ENCODE measurements around the gene ZDHHC5. TPM values are rescaled to one million over a fixed set of nuclear protein-coding genes. Genes with fewer than 3 reads are reported as not detected.

The ZDHHC5 gene
- total RNA-seq, 3 donors from 2014 or later: 75.5 to 83.0 (median 81.6) TPM

- H3K36me3 ChIP-seq (ENCODE audit: low read depth): no peaks in the 10 kb centered on the region
- intact Hi-C loops (cut with DNase I, micrococcal nuclease): no loop called here
- no peak for ATAC-seq
Observed at GRCh38 chr11:57728829-57729228, 60.9 kb downstream of the ZDHHC5 start.

GRCh38 chr11:57729479-57729878 is 61.6 kb downstream of the ZDHHC5 start:
- Histone ChIP-seq H3K36me3 (ENCODE audit: low read depth) (no peaks in the 10 kb centered on the region), H3K4me3 (no peak overlapping the region), H3K9me3 (no peaks in the 10 kb centered on the region)

More at GRCh38 chr11:57728829-57729228, 60.9 kb downstream of the ZDHHC5 start:
- Histone ChIP-seq H3K4me3 (no peak overlapping the region), H3K4me1 (ENCODE audit: low read depth) (no peaks in the 10 kb centered on the region), H3K9me3 (no peaks in the 10 kb centered on the region)
- DNase-seq: no peak
- no peak for TF ChIP-seq CTCF (IDR thresholded peaks at IDR 0.05)

GRCh38 chr11:57732661-57733060 is 64.7 kb downstream of the ZDHHC5 start:
- intact Hi-C loops (cut with DNase I, micrococcal nuclease): no loop called here
- no peak for DNase-seq
- no peaks in the 10 kb centered on the region for H3K9me3 ChIP-seq
- no peaks in the 10 kb centered on the region for H3K36me3 ChIP-seq (ENCODE audit: low read depth)
- TF ChIP-seq CTCF (IDR thresholded peaks at IDR 0.05): no peak
- peak; percentile 60 for ATAC-seq
- peaks cover 11% of the 10 kb centered on the region for H3K4me1 ChIP-seq (ENCODE audit: low read depth)
- H3K4me3 ChIP-seq: no peak overlapping the region

More at GRCh38 chr11:57729479-57729878, 61.6 kb downstream of the ZDHHC5 start:
- ATAC-seq: no peak
- intact Hi-C loops (cut with DNase I, micrococcal nuclease): no loop called here
- no peaks in the 10 kb centered on the region for H3K4me1 ChIP-seq (ENCODE audit: low read depth)
- DNase-seq: no peak
- TF ChIP-seq CTCF (IDR thresholded peaks at IDR 0.05): no peak

GRCh38 chr11:57735619-57736298 is 67.8 kb downstream of the ZDHHC5 start:
- intact Hi-C loops (cut with DNase I, micrococcal nuclease): no loop called here
- peak; percentile 91 for ATAC-seq
- Histone ChIP-seq H3K4me3 (no peak overlapping the region), H3K36me3 (ENCODE audit: low read depth) (no peaks in the 10 kb centered on the region), H3K4me1 (ENCODE audit: low read depth) (peaks cover 12% of the 10 kb centered on the region), H3K9me3 (no peaks in the 10 kb centered on the region)
- no peak for TF ChIP-seq CTCF (IDR thresholded peaks at IDR 0.05)
- DNase-seq: peak in 1 of 3 donors; percentile 45

GRCh38 chr11:57741132-57742086 is 73.5 kb downstream of the ZDHHC5 start, which contains the start of gene SELENOH:
Gene SELENOH (plus strand): TSS chr11:57741491. CDS start chr11:57741596, 105 bp downstream.
- no peak for TF ChIP-seq CTCF (IDR thresholded peaks at IDR 0.05)
- Histone ChIP-seq H3K36me3 (ENCODE audit: low read depth) (no peaks in the 10 kb centered on the region), H3K4me1 (ENCODE audit: low read depth) (peaks cover 11% of the 10 kb centered on the region), H3K4me3 (peak within 1 kb of the TSS; percentile 64), H3K9me3 (no peaks in the 10 kb centered on the region)
- intact Hi-C loops (cut with DNase I, micrococcal nuclease): loop anchor here in 1 of 2 donors (5.0 kb wide), 1 partner anchor 61 kb away; no protein-coding TSS in a partner anchor
- peak; percentile 95 to 98 (median 97) for DNase-seq
- peak; percentile 98 for ATAC-seq
